ENCODE measurements around the gene CD63. TPM values are rescaled to one million over a fixed set of nuclear protein-coding genes. Genes with fewer than 3 reads are reported as not detected.

The CD63 gene
- total RNA-seq, 4 donors from 2014 or later, result 683 to 1,145 (median 1,122) TPM

GRCh38 chr12:55711786-55712553 is 16.8 kb downstream of the CD63 start:
- no peaks in the 10 kb centered on the region for H3K36me3 ChIP-seq
- WGBS, 2 donors, result 37 to 46% methylated on average over 4 of the region's 4 CpGs
- DNase-seq, result no peak
- H3K27me3 ChIP-seq, result no peaks in the 10 kb centered on the region
- H3K4me1 ChIP-seq, result peaks cover 19 to 26% of the 10 kb centered on the region in 2 donors
- intact Hi-C loops (cut with DNase I), result no loop called here
- H3K4me3 ChIP-seq (replicated peaks in 1 of 3), result no peak overlapping the region
- TF ChIP-seq CTCF (IDR thresholded peaks at IDR 0.05), result no peak
- no peak for TF ChIP-seq POLR2A (IDR thresholded peaks at IDR 0.05)
- H3K9me3 ChIP-seq, result no peaks in the 10 kb centered on the region
- no peak overlapping the region for H3K27ac ChIP-seq

- Histone ChIP-seq H3K9me3 (no peaks in the 10 kb centered on the region), H3K36me3 (no peaks in the 10 kb centered on the region), H3K4me1 (peaks cover 9 to 15% of the 10 kb centered on the region in 2 donors), H3K27me3 (no peaks in the 10 kb centered on the region), H3K27ac (no peak overlapping the region), H3K4me3 (replicated peaks in 1 of 3) (no peak overlapping the region)
- WGBS, 2 donors, result 37 to 38% methylated on average over 3 of the region's 3 CpGs
- intact Hi-C loops (cut with DNase I), result no loop called here
- TF ChIP-seq CTCF (IDR thresholded peaks at IDR 0.05), result no peak
- no peak for TF ChIP-seq POLR2A (IDR thresholded peaks at IDR 0.05)
- no peak for DNase-seq
Observed at GRCh38 chr12:55708695-55709233, 20.0 kb downstream of the CD63 start.

GRCh38 chr12:55707841-55708694 is 20.7 kb downstream of the CD63 start, which contains the start of gene ITGA7:
Gene ITGA7 (minus strand): TSS chr12:55707904. CDS start chr12:55707682, 222 bp downstream.
- Histone ChIP-seq H3K4me3 (replicated peaks in 1 of 3) (peak within 1 kb of the TSS in 2 of 3 donors; percentile 47 to 62), H3K9me3 (no peaks in the 10 kb centered on the region), H3K4me1 (peaks cover 9 to 15% of the 10 kb centered on the region in 2 donors), H3K27ac (peak within 1 kb of the TSS in 2 of 3 donors; percentile 33 to 61), H3K36me3 (no peaks in the 10 kb centered on the region), H3K27me3 (no peaks in the 10 kb centered on the region)
- 2% methylated on average over 22 to 23 of the region's 39 CpGs for WGBS, 2 donors
- no peak for TF ChIP-seq POLR2A (IDR thresholded peaks at IDR 0.05)
- TF ChIP-seq CTCF (IDR thresholded peaks at IDR 0.05), result no peak
- intact Hi-C loops (cut with DNase I), result no loop called here
- peak; percentile 69 to 77 for DNase-seq

GRCh38 chr12:55707219-55707671 is 21.6 kb downstream of the CD63 start:
- Histone ChIP-seq H3K27me3 (no peaks in the 10 kb centered on the region), H3K27ac (peak overlapping the region in 2 of 3 donors; percentile 33 to 61), H3K4me3 (replicated peaks in 1 of 3) (peak overlapping the region in 2 of 3 donors; percentile 22 to 47), H3K4me1 (peaks cover 9 to 15% of the 10 kb centered on the region in 2 donors), H3K36me3 (no peaks in the 10 kb centered on the region), H3K9me3 (no peaks in the 10 kb centered on the region)
- WGBS, 2 donors, result 12 to 15% methylated on average over 14 to 16 of the region's 22 CpGs
- peak in 1 of 2 donors; percentile 5 for DNase-seq
- no peak for TF ChIP-seq CTCF (IDR thresholded peaks at IDR 0.05)
- no peak for TF ChIP-seq POLR2A (IDR thresholded peaks at IDR 0.05)
- intact Hi-C loops (cut with DNase I), result no loop called here

All from thyroid gland (tissue), 4 donors.